Measurements from ENCODE around the gene LMX1A. TPM values are rescaled to one million over a fixed set of nuclear protein-coding genes. Genes with fewer than 3 reads are reported as not detected.

Gene LMX1A
- polyA plus RNA-seq, 2 of the 4 experiments (the other 2 are of a cell fraction): not detected

- Histone ChIP-seq H3K9me3 (no peaks in the 10 kb centered on the region), H3K27ac (no peak overlapping the region), H3K4me1 (no peaks in the 10 kb centered on the region), H3K4me2 (no peak overlapping the region), H3K4me3 (no peak overlapping the region)
- ChIA-PET CTCF (interaction anchor here (1.7 to 2.7 kb wide), 2 partner anchors 9 to 120 kb away, joined by 4 to 12 read pairs; no protein-coding TSS in a partner anchor), POLR2A (no interaction called here)
- FAIRE-seq: no peak
- no peak for ATAC-seq
- TF ChIP-seq EP300 (IDR thresholded peaks at IDR 0.05) (no peak), ATOH8 (CRISPR knock-in tag; IDR thresholded peaks at IDR 0.05; ENCODE audit: low read depth) (no peak), BHLHE40 (IDR thresholded peaks at IDR 0.05; ENCODE audit: low read depth, low read length) (no peak), HOXB13 (CRISPR knock-in tag; IDR thresholded peaks at IDR 0.05; ENCODE audit: low read depth) (no peak)
- 0% methylated on average over 3 of the region's 5 CpGs for WGBS (ENCODE audit: missing lambda C conversion rate)
- no peak for DNase-seq (ENCODE audit: low read depth in 1 of 2, low spot score in 1 of 2)
These were observed 107.4 kb downstream of the LMX1A start for GRCh38 chr1:165248969-165249571.

GRCh38 chr1:165241952-165242351, 114.6 kb downstream of the LMX1A start:
- H3K4me3 ChIP-seq: no peak overlapping the region
- ATAC-seq (no peak), FAIRE-seq (no peak), DNase-seq (ENCODE audit: low read depth in 1 of 2, low spot score in 1 of 2) (no peak)
- no peak for TF ChIP-seq RNF2 (IDR thresholded peaks at IDR 0.05; ENCODE audit: borderline replicate concordance, low read depth)
- no peak for TF ChIP-seq TP53 (CRISPR knock-in tag; IDR thresholded peaks at IDR 0.05)
- POLR2A ChIA-PET: no interaction called here
- H3K9me3 ChIP-seq: no peaks in the 10 kb centered on the region
- H3K4me2 ChIP-seq: no peak overlapping the region
- WGBS (ENCODE audit: missing lambda C conversion rate): 13% methylated on average over 4 of the region's 4 CpGs
- CTCF ChIA-PET: no interaction called here
- no peaks in the 10 kb centered on the region for H3K4me1 ChIP-seq
- H3K27ac ChIP-seq: no peak overlapping the region

DNA sequence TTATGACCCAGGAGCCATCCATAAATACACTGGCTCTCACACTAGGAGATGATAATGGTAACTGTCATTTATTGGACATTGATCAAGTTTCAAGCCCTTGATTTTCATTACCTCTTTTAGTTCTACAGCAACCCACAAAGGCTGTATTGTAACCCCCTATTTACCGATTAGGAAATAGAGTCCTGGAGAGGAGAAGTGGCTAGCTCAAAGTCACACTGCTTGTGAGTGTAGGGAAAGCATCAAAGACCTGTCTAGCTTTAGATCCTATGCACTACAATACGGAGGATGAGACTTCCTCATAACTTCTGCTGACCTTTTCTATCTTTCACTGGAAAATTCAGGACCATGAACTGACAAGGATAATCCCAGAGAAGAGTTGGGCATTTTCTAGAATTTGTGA, 115.2 kb downstream of the LMX1A start:
- Histone ChIP-seq H3K27ac (no peak overlapping the region), H3K4me2 (no peak overlapping the region), H3K9me3 (no peaks in the 10 kb centered on the region), H3K4me3 (no peak overlapping the region), H3K4me1 (no peaks in the 10 kb centered on the region)
- FAIRE-seq (no peak), DNase-seq (ENCODE audit: low read depth in 1 of 2, low spot score in 1 of 2) (no peak), ATAC-seq (no peak)
- no peak for TF ChIP-seq HDAC2 (IDR thresholded peaks at IDR 0.05)
- POLR2A ChIA-PET: no interaction called here
- WGBS (ENCODE audit: missing lambda C conversion rate): 2% methylated on average over 2 of the region's 2 CpGs
- CTCF ChIA-PET: no interaction called here

DNA sequence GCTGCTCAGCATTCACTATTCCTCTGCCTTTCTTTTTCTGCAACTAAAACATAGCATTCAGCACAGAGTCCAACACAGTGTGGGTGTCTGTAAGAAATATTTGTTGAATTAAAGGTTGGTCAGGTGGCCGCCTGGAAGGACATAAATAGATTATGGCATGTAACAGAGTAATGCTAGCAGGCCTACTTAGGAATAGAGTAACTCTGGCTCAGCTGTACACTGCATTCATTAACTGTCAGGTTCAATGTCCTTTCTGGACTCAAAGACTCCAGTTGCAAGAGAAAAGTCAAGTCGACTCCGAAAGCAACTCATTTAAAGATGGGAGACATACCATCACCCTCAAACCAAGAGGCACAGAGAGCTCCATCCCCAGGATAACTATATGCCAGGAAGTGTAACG, 116.0 kb downstream of the LMX1A start:
- ATAC-seq: no peak
- POLR2A ChIA-PET: no interaction called here
- Histone ChIP-seq H3K27ac (no peak overlapping the region), H3K4me3 (no peak overlapping the region), H3K4me2 (no peak overlapping the region), H3K4me1 (0 out of 3 replicates have a peak, but pooled peaks cover 3% of the 10 kb centered on the region), H3K9me3 (no peaks in the 10 kb centered on the region)
- CTCF ChIA-PET: no interaction called here
- 0% methylated on average over 4 of the region's 4 CpGs for WGBS (ENCODE audit: missing lambda C conversion rate)
- TF ChIP-seq GATA3 (IDR thresholded peaks at IDR 0.05; ENCODE audit: borderline replicate concordance) (no peak), MYC (IDR thresholded peaks at IDR 0.05; ENCODE audit: borderline replicate concordance, low read length) (no peak), ATOH8 (CRISPR knock-in tag; IDR thresholded peaks at IDR 0.05; ENCODE audit: low read depth) (no peak), JUNB (IDR thresholded peaks at IDR 0.05) (no peak), ZFP36 (IDR thresholded peaks at IDR 0.05; ENCODE audit: borderline replicate concordance, partially characterized antibody) (no peak), CBX2 (IDR thresholded peaks at IDR 0.05; ENCODE audit: borderline replicate concordance, low read depth) (no peak)
- no peak for FAIRE-seq
- DNase-seq (ENCODE audit: low read depth in 1 of 2, low spot score in 1 of 2): no peak

GRCh38 chr1:165239873-165240272, 116.6 kb downstream of the LMX1A start:
- no peaks in the 10 kb centered on the region for H3K9me3 ChIP-seq
- H3K4me2 ChIP-seq: no peak overlapping the region
- ChIA-PET CTCF (no interaction called here), POLR2A (no interaction called here)
- H3K4me1 ChIP-seq: 0 out of 3 replicates have a peak, but pooled peaks cover 5% of the 10 kb centered on the region
- no peak for FAIRE-seq
- DNase-seq (ENCODE audit: low read depth in 1 of 2, low spot score in 1 of 2): no peak
- H3K27ac ChIP-seq: no peak overlapping the region
- ATAC-seq: no peak
- TF ChIP-seq HOXB5 (CRISPR knock-in tag; IDR thresholded peaks at IDR 0.05) (no peak), TP53 (CRISPR knock-in tag; IDR thresholded peaks at IDR 0.05) (no peak), RFX5 (IDR thresholded peaks at IDR 0.05) (no peak), HOXB13 (CRISPR knock-in tag; IDR thresholded peaks at IDR 0.05; ENCODE audit: low read depth) (no peak), CTCF (IDR thresholded peaks at IDR 0.05) (no peak), GATA3 (IDR thresholded peaks at IDR 0.05; ENCODE audit: borderline replicate concordance) (no peak), ZC3H11A (IDR thresholded peaks at IDR 0.05) (no peak), EHF (CRISPR knock-in tag; IDR thresholded peaks at IDR 0.05) (no peak), ZFP36 (IDR thresholded peaks at IDR 0.05; ENCODE audit: borderline replicate concordance, partially characterized antibody) (no peak), FOXS1 (CRISPR knock-in tag; IDR thresholded peaks at IDR 0.05) (no peak), ZNF302 (CRISPR knock-in tag; IDR thresholded peaks at IDR 0.05) (no peak), EP300 (IDR thresholded peaks at IDR 0.05) (no peak), MAX (IDR thresholded peaks at IDR 0.05) (no peak), HEYL (CRISPR knock-in tag; IDR thresholded peaks at IDR 0.05) (no peak), FOSL2 (IDR thresholded peaks at IDR 0.05) (no peak), FOSL2 (CRISPR knock-in tag; IDR thresholded peaks at IDR 0.05) (no peak), KDM1A (IDR thresholded peaks at IDR 0.05; ENCODE audit: low read depth) (no peak), BHLHE40 (IDR thresholded peaks at IDR 0.05; ENCODE audit: low read depth, low read length) (no peak)
- TF ChIP-seq, protein P1, sequence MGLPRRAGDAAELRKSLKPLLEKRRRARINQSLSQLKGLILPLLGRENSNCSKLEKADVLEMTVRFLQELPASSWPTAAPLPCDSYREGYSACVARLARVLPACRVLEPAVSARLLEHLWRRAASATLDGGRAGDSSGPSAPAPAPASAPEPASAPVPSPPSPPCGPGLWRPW (IDR thresholded peaks at IDR 0.05): no peak
- 1% methylated on average over 2 of the region's 2 CpGs for WGBS (ENCODE audit: missing lambda C conversion rate)
- no peak overlapping the region for H3K4me3 ChIP-seq

All from A549 (cell line).